HepG2 (cell line): ENCODE data around the gene TALDO1. TPM values are rescaled to one million over a fixed set of nuclear protein-coding genes. Genes with fewer than 3 reads are reported as not detected.

Experiments used
- ATRX ChIP-seq: sonication (generic); formaldehyde crosslinking; IDR thresholded peaks from 2 replicates; pipeline ENCODE4 v1.4.0; 2020; ENCODE audit warnings: missing genetic modification reagents, borderline replicate concordance
- BATF2 ChIP-seq: sonication (generic); formaldehyde crosslinking; IDR thresholded peaks from 2 replicates; pipeline ENCODE4 v1.8.0; 2022; ENCODE audit warnings: mild to moderate bottlenecking, missing genetic modification reagents, moderate library complexity
- HOMEZ ChIP-seq: IDR thresholded peaks from 2 replicates; pipeline ENCODE4 v1.6.1; 2016; ENCODE audit warnings: low read depth
- KLF13 ChIP-seq: sonication (generic); formaldehyde crosslinking; IDR thresholded peaks from 2 replicates; pipeline ENCODE4 v1.4.0; 2020; ENCODE audit warnings: mild to moderate bottlenecking, missing genetic modification reagents
- MEIS1 ChIP-seq: sonication (generic); formaldehyde crosslinking; IDR thresholded peaks from 2 replicates; pipeline ENCODE4 v1.9.0; 2021; ENCODE audit warnings: mild to moderate bottlenecking, missing genetic modification reagents, moderate library complexity, borderline replicate concordance
- PHF20 ChIP-seq: sonication (generic); formaldehyde crosslinking; IDR thresholded peaks from 2 replicates; pipeline ENCODE4 v1.5.0; 2020; ENCODE audit warnings: mild to moderate bottlenecking, missing genetic modification reagents
- SCMH1 ChIP-seq: sonication (generic); formaldehyde crosslinking; IDR thresholded peaks from 2 replicates; pipeline ENCODE4 v1.9.0; 2021; ENCODE audit warnings: missing genetic modification reagents, mild to moderate bottlenecking, borderline replicate concordance
- SIX4 ChIP-seq: sonication (generic); formaldehyde crosslinking; IDR thresholded peaks from 2 replicates; pipeline ENCODE4 v1.4.0; 2020; ENCODE audit warnings: missing genetic modification reagents
- SP2 ChIP-seq: sonication (generic); formaldehyde crosslinking; IDR thresholded peaks from 2 replicates; pipeline ENCODE4 v1.5.1; 2020; ENCODE audit warnings: mild to moderate bottlenecking, missing genetic modification reagents
- ZFP36 ChIP-seq: fragments of 150-350 bp; IDR thresholded peaks from 2 replicates; pipeline ENCODE4 v1.6.1; 2018; ENCODE audit warnings: borderline replicate concordance, low read length, low read depth; ENCODE audit not compliant: partially characterized antibody
- ZFP36L2 ChIP-seq: sonication (generic); formaldehyde crosslinking; IDR thresholded peaks from 2 replicates; pipeline ENCODE4 v1.4.0; 2020; ENCODE audit warnings: missing genetic modification reagents
- ZFP37 ChIP-seq: sonication (generic); formaldehyde crosslinking; IDR thresholded peaks from 2 replicates; pipeline ENCODE4 v1.4.0; 2020; ENCODE audit warnings: missing genetic modification reagents, borderline replicate concordance
- ZNF230 ChIP-seq: sonication (generic); formaldehyde crosslinking; IDR thresholded peaks from 2 replicates; pipeline ENCODE4 v1.4.0; 2020; ENCODE audit warnings: mild to moderate bottlenecking, missing genetic modification reagents
- ZNF30 ChIP-seq: sonication (generic); formaldehyde crosslinking; IDR thresholded peaks from 2 replicates; pipeline ENCODE4 v1.5.0; 2020; ENCODE audit warnings: mild to moderate bottlenecking, missing genetic modification reagents
- ZNF513 ChIP-seq: sonication (generic); formaldehyde crosslinking; conservative IDR thresholded peaks from 2 replicates; pipeline ENCODE4 v1.5.0; 2020; ENCODE audit warnings: missing genetic modification reagents
- ZNF574 ChIP-seq: sonication (generic); formaldehyde crosslinking; IDR thresholded peaks from 2 replicates; pipeline ENCODE4 v1.4.0; 2020; ENCODE audit warnings: missing genetic modification reagents
- ZNF768 ChIP-seq: sonication (generic); formaldehyde crosslinking; IDR thresholded peaks from 2 replicates; pipeline ENCODE4 v1.4.0; 2020; ENCODE audit warnings: missing genetic modification reagents
- ZSCAN30 ChIP-seq: sonication (generic); formaldehyde crosslinking; IDR thresholded peaks from 2 replicates; pipeline ENCODE4 v1.5.0; 2020; ENCODE audit warnings: mild to moderate bottlenecking, missing genetic modification reagents
- polyA plus RNA-seq, 8 experiments: library from polyadenylated mRNA; depleted of rRNA in 3 of 8; stranded (reverse) in 7 of 8; unstranded in 1 of 8; fragments of >200 nt; fragmentation: Illumina TruSeq in 4 of 8; extraction: Trizol in 4 of 8; gene quantifications; 2 replicates each; pipeline versions ENCODE4 v1.2.1 to v1.2.3, GENCODE V29; 2011 to 2016; ENCODE audit warnings: low read depth in 4 of 8, missing spikeins in 1 of 8, mixed read lengths in 1 of 8; ENCODE audit not compliant: insufficient read depth in 1 of 8
- total RNA-seq, 5 experiments: library from RNA; depleted of rRNA; stranded (reverse); fragments of >200 nt; fragmentation: Illumina TruSeq; extraction: Trizol; gene quantifications; 2 replicates each; pipeline ENCODE4 v1.2.3, GENCODE V29; 2016; ENCODE audit warnings: low read depth in 1 of 5
- TF ChIP-seq, protein P1 (sequence below): sonication (generic); formaldehyde crosslinking; IDR thresholded peaks from 2 replicates; pipeline ENCODE4 v1.4.0; 2020; ENCODE audit warnings: missing genetic modification reagents
- TF ChIP-seq, protein P2 (sequence below): sonication (generic); formaldehyde crosslinking; IDR thresholded peaks from 2 replicates; pipeline ENCODE4 v1.5.0; 2020; ENCODE audit warnings: missing genetic modification reagents

The TALDO1 gene
- total and polyA plus RNA-seq, 2 of the 13 experiments (the other 11 are each of a cell fraction or from before 2014, with no cell fraction given), result 107 to 240 TPM

GRCh38 chr11:705646-706438 is 41.4 kb upstream of the TALDO1 start, which contains the start of gene EPS8L2 (continued):
- TF ChIP-seq, protein P1, sequence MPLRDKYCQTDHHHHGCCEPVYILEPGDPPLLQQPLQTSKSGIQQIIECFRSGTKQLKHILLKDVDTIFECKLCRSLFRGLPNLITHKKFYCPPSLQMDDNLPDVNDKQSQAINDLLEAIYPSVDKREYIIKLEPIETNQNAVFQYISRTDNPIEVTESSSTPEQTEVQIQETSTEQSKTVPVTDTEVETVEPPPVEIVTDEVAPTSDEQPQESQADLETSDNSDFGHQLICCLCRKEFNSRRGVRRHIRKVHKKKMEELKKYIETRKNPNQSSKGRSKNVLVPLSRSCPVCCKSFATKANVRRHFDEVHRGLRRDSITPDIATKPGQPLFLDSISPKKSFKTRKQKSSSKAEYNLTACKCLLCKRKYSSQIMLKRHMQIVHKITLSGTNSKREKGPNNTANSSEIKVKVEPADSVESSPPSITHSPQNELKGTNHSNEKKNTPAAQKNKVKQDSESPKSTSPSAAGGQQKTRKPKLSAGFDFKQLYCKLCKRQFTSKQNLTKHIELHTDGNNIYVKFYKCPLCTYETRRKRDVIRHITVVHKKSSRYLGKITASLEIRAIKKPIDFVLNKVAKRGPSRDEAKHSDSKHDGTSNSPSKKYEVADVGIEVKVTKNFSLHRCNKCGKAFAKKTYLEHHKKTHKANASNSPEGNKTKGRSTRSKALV (CRISPR knock-in tag), result no peak
- no peak for TF ChIP-seq HOMEZ (CRISPR knock-in tag)
- TF ChIP-seq, protein P2, sequence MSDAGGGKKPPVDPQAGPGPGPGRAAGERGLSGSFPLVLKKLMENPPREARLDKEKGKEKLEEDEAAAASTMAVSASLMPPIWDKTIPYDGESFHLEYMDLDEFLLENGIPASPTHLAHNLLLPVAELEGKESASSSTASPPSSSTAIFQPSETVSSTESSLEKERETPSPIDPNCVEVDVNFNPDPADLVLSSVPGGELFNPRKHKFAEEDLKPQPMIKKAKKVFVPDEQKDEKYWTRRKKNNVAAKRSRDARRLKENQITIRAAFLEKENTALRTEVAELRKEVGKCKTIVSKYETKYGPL (CRISPR knock-in tag), result no peak
- TF ChIP-seq ZSCAN30 (CRISPR knock-in tag), result no peak
- TF ChIP-seq ZNF513 (CRISPR knock-in tag), result no peak
- TF ChIP-seq ZFP36, result no peak
- peak; percentile 42; the same call in 1 of the 2 replicates for TF ChIP-seq BATF2 (CRISPR knock-in tag)
- no peak; the same call in 1 of the 2 replicates for TF ChIP-seq PHF20 (CRISPR knock-in tag)
- TF ChIP-seq ZFP36L2 (CRISPR knock-in tag), result no peak
- no peak for TF ChIP-seq SCMH1 (CRISPR knock-in tag)
- peak; percentile 4; the same call in 1 of the 2 replicates for TF ChIP-seq ZNF768
- TF ChIP-seq ZFP37, result no peak
- TF ChIP-seq ATRX (CRISPR knock-in tag), result no peak
- no peak for TF ChIP-seq ZNF230 (CRISPR knock-in tag)
- no peak for TF ChIP-seq ZNF30 (CRISPR knock-in tag)
- no peak for TF ChIP-seq ZNF574 (CRISPR knock-in tag)
- TF ChIP-seq MEIS1, result no peak
- no peak for TF ChIP-seq SP2
- TF ChIP-seq SIX4 (CRISPR knock-in tag), result no peak
- no peak for TF ChIP-seq KLF13 (CRISPR knock-in tag)
